ENCODE results near the gene OTUD4. TPM values are rescaled to one million over a fixed set of nuclear protein-coding genes. Genes with fewer than 3 reads are reported as not detected.
A peak's percentile ranks its signal among the peaks of the same experiment; 100 is the strongest.
"Not testable (repeated sequence)": the region's sequence is repeated elsewhere in the genome, so short reads cannot be mapped to it uniquely, and the experiment has no call there.

OTUD4 gene, protein sequence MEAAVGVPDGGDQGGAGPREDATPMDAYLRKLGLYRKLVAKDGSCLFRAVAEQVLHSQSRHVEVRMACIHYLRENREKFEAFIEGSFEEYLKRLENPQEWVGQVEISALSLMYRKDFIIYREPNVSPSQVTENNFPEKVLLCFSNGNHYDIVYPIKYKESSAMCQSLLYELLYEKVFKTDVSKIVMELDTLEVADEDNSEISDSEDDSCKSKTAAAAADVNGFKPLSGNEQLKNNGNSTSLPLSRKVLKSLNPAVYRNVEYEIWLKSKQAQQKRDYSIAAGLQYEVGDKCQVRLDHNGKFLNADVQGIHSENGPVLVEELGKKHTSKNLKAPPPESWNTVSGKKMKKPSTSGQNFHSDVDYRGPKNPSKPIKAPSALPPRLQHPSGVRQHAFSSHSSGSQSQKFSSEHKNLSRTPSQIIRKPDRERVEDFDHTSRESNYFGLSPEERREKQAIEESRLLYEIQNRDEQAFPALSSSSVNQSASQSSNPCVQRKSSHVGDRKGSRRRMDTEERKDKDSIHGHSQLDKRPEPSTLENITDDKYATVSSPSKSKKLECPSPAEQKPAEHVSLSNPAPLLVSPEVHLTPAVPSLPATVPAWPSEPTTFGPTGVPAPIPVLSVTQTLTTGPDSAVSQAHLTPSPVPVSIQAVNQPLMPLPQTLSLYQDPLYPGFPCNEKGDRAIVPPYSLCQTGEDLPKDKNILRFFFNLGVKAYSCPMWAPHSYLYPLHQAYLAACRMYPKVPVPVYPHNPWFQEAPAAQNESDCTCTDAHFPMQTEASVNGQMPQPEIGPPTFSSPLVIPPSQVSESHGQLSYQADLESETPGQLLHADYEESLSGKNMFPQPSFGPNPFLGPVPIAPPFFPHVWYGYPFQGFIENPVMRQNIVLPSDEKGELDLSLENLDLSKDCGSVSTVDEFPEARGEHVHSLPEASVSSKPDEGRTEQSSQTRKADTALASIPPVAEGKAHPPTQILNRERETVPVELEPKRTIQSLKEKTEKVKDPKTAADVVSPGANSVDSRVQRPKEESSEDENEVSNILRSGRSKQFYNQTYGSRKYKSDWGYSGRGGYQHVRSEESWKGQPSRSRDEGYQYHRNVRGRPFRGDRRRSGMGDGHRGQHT
- total RNA-seq (10 to 100 TPM; 56.7 to 61.8 TPM), polyA plus RNA-seq (10 to 100 TPM; 14.7 to 17.9 (median 14.9) TPM), total RNA-seq (100 to 277 (median 122) reads per million in 6 experiments)

DNA sequence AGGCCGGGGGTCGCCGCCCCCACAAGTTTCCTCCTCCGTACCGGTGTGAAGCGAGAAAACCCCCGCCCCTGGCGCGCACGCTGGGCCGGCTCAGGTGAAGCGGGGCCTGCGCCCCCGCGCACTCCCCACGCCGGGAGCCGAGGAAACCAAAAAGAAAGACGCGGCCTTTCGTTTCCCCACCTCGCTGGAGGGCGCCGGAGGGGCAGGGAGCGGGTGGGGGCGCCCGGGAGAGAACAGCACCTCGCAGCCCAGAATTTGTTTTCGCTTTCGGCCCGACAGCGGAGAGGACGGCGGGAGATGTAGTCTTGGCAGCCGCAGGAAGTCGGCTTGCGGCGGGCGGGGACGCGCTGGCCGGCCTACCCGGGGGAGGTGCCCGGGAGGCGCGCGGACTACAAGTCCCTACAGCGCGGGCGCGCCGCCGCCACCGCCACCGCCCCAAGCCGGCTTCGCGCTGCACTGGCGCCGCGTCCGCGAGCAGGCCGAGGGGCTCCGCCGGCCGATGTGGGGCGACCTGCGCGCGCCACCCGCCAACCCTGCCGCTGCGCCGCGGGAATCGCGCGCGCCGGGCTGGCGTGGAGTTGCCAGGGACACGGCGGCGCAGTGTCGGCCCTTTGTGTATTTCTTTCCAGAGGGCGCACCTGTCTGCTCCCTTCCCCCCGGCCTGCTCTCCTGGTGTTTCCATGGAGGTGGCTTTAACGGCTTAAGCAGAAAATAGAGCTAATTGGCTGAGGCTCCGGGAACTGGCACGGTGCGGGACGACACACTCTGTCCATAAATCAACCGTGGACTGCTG is at the start of gene OTUD4:
Gene OTUD4 (minus strand): TSS at position 292 of the 793 bp plus-strand sequence. CDS start 616 bp downstream, outside the sequence.
- POLR2A ChIA-PET: interaction anchor here (0.6 to 4.0 kb wide), 6 partner anchors 64 to 1667 kb away, joined by 3 to 19 read pairs (median 5); partner anchors contain the start of genes ABCE1, ANAPC10, MMAA and SMARCA5
- H3K36me3 Mint-ChIP-seq: no peaks in the 10 kb centered on the region
- ATAC-seq (peak; percentile 80 to 84), DNase-seq (peak; percentile 92 to 97 (median 96))
- peak within 1 kb of the TSS; percentile 90 to 98 (median 97) for H3K27ac Mint-ChIP-seq
- peaks cover 0 to 2% (median 0%) of the 10 kb centered on the region in 5 donors for H3K27me3 Mint-ChIP-seq
- no peaks in the 10 kb centered on the region for H3K9me3 Mint-ChIP-seq
- peaks cover 16 to 47% (median 33%) of the 10 kb centered on the region in 4 donors for H3K4me1 Mint-ChIP-seq
- peak within 1 kb of the TSS; percentile 83 to 96 (median 92) for H3K4me3 Mint-ChIP-seq

DNA sequence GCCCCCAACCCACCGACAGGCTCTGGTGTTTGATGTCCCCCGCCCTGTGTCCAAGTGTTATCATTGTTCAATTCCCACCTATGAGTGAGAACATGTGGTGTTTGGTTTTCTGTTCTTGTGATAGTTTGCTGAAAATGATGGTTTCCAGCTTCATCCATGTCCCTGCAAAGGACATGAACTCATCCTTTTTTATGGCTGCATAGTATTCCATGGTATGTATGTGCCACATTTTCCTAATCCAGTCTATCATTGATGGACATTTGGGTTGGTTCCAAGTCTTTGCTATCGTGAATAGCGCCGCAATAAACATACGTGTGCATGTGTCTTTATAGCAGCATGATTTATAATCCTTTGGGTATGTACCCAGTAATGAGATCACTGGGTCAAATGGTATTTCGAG is 42.8 kb upstream of the OTUD4 start:
- H3K4me3 Mint-ChIP-seq, H3K9me3 Mint-ChIP-seq, H3K36me3 Mint-ChIP-seq, ATAC-seq, POLR2A ChIA-PET, H3K27ac Mint-ChIP-seq, H3K4me1 Mint-ChIP-seq, DNase-seq: not testable (repeated sequence)
- peaks cover 3 to 13% (median 10%) of the 10 kb centered on the region in 5 donors for H3K27me3 Mint-ChIP-seq

DNA sequence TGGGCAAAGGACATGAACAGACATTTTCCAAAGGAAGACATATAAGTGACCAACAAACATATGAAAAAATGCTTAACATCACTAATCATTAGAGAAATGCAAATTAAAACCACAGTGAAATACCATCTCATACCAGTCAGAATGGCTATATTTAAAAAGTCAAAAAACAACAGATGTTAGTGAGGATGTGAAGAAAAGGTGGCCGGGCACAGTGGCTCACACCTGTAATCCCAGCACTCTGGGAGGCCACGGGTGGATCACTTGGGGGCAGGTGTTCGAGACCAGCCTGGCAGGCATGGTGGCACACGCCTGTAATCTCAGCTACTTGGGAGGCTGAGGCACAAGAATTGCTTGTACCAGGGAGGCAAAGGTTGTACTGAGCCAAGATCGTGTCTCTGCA is 41.1 kb upstream of the OTUD4 start:
- H3K27ac Mint-ChIP-seq, H3K36me3 Mint-ChIP-seq, H3K4me1 Mint-ChIP-seq, H3K4me3 Mint-ChIP-seq, ATAC-seq, H3K9me3 Mint-ChIP-seq, H3K27me3 Mint-ChIP-seq, DNase-seq, POLR2A ChIA-PET: not testable (repeated sequence)

DNA sequence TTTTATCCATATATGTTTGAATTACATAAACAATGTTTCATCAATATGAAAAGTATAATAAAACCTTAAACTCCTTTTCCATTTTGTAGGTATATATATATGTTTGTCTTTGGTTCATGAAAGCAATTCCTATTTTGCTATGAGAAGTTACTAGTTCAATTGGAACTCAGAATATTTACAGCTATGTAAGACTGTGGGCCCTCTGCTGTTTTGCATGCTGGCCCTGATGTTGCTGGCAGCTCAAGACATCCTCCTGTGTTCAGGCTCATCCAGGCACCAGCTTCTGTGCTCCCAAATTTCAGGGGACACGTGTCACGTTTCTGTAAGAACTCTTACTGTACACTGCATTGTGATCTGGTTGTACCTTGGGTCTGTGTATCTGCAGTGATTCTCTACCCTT is 38.7 kb upstream of the OTUD4 start:
- Mint-ChIP-seq H3K27ac (no peak overlapping the region), H3K36me3 (no peaks in the 10 kb centered on the region)

DNA sequence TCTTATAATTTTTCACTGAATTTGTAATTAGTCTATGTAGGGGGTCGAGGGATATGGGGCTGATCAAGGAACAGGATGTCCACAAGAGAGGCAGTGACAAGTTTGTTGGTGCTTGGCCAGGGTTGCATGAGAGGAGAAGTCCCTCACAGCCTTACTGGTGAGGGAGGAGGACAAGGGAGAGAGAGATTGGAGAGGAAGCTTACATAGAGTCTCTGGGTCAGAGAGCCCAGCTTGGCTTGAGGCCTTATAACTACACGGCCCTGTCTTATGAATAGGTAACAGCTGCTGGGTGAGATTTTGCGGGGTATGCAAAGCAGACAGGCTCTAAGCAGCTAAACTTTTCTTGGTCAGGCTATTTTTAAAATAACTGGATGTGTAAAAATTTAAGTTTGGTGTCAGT is 37.9 kb upstream of the OTUD4 start:
- DNase-seq (no peak), ATAC-seq (no peak)
- no peak overlapping the region for H3K4me3 Mint-ChIP-seq
- H3K4me1 Mint-ChIP-seq: no peaks in the 10 kb centered on the region
- no peak overlapping the region for H3K27ac Mint-ChIP-seq
- H3K36me3 Mint-ChIP-seq: no peaks in the 10 kb centered on the region
- POLR2A ChIA-PET: no interaction called here
- peaks cover 0 to 9% (median 5%) of the 10 kb centered on the region in 5 donors for H3K27me3 Mint-ChIP-seq
- no peaks in the 10 kb centered on the region for H3K9me3 Mint-ChIP-seq

More for the DNA sequence above, 38.7 kb upstream of the OTUD4 start:
- peaks cover 0 to 5% (median 0%) of the 10 kb centered on the region in 9 donors for H3K9me3 Mint-ChIP-seq
- no peak overlapping the region for H3K4me3 Mint-ChIP-seq
- H3K27me3 Mint-ChIP-seq: peaks cover 0 to 9% (median 5%) of the 10 kb centered on the region in 5 donors
- POLR2A ChIA-PET: no interaction called here
- no peaks in the 10 kb centered on the region for H3K4me1 Mint-ChIP-seq
- DNase-seq (no peak), ATAC-seq (no peak)

DNA sequence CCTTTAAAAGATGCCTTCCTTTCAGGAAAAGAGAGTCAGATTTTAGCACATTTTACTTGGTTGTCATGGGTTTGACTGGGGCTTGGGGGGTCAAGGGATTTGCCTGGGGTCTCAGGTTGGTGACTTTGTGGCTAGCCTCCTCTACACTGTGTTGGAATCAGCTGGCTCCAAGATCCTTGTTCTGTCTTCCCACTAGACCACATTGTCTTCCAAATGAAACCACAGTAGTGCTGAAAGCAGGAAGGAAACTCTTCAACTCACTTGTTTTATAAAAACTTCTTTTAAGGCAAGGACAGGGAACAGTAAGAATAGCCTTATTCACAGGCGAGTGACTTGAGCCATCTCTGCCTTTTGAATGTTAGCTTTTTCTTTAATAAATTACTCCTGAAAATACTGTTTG is 37.0 kb upstream of the OTUD4 start:
- Mint-ChIP-seq H3K9me3 (no peaks in the 10 kb centered on the region), H3K4me3 (no peak overlapping the region), H3K27ac (no peak overlapping the region), H3K36me3 (no peaks in the 10 kb centered on the region), H3K4me1 (no peaks in the 10 kb centered on the region), H3K27me3 (peaks cover 0 to 9% (median 5%) of the 10 kb centered on the region in 5 donors)
- no peak for ATAC-seq
- POLR2A ChIA-PET: no interaction called here
- no peak for DNase-seq

DNA sequence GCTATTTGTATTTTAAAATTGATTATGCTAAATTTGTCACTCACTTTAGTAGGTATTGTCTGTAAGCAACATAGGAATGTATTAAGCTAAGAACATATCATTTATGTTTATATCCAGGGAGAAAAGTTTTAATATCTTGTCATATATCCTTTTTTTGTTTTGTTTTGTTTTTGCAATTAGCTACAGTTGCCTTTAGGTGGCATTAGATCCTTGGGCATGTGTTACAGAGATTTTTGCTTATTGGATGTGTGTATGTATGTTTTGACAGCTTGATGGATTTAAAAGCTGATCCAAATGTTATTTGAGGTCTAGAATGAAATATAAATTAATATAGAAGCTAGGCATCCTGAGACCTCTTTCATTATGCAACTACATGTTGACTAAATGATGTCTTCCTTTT is 36.1 kb upstream of the OTUD4 start:
- no peak for ATAC-seq
- Mint-ChIP-seq H3K9me3 (no peaks in the 10 kb centered on the region), H3K27me3 (peaks cover 0 to 8% (median 5%) of the 10 kb centered on the region in 5 donors), H3K36me3 (no peaks in the 10 kb centered on the region), H3K4me3 (no peak overlapping the region), H3K4me1 (no peaks in the 10 kb centered on the region), H3K27ac (no peak overlapping the region)
- POLR2A ChIA-PET: no interaction called here
- peak in 1 of 10 donors; percentile 3 for DNase-seq

DNA sequence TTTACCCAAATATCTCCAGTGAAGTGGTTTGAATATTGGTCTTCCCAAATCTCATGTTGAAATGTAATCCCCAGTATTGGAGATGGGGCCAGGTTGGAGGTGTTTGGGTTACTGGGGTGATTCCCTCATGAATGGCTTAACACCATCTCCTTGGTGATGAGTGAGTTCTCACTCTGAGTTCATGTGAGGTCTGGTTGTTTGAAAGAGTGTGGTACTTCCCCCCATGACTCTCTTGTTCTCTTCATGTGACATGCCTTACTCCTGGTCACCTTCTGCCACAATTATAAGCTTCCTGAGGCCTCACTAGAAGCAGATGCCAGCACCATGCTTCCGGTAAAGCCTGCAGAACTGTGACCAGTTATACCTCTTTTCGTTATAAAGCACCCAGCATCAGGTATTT is 32.9 kb upstream of the OTUD4 start:
- Mint-ChIP-seq H3K27me3 (peaks cover 0 to 4% (median 2%) of the 10 kb centered on the region in 5 donors), H3K27ac (no peak overlapping the region), H3K36me3 (no peaks in the 10 kb centered on the region), H3K4me3 (no peak overlapping the region), H3K9me3 (no peaks in the 10 kb centered on the region), H3K4me1 (no peaks in the 10 kb centered on the region)
- POLR2A ChIA-PET: no interaction called here
- DNase-seq (no peak), ATAC-seq (no peak)

DNA sequence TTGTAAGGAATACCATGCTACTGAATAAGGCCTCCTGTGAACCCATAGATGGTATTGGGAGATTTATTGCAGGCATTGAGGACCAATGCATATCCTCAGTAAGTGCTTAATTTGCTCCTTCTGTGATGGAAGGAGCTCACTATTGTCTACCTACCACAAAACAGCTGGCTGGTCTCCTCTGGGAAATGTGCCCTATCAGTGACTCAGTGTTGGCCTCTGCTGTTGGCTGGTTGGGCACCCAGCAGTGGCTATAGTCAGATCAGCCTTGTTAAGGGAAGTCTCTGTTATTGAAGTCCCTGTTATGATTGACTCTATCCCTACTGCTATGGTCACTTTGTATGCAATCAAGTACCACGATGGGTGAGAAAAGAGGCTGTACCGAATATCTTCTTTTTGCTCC is 27.5 kb upstream of the OTUD4 start:
- Mint-ChIP-seq H3K27me3 (peaks cover 0 to 1% (median 0%) of the 10 kb centered on the region in 5 donors), H3K9me3 (no peaks in the 10 kb centered on the region), H3K36me3 (no peaks in the 10 kb centered on the region), H3K27ac (no peak overlapping the region), H3K4me3 (no peak overlapping the region), H3K4me1 (no peaks in the 10 kb centered on the region)
- no peak for DNase-seq
- ATAC-seq: no peak
- POLR2A ChIA-PET: no interaction called here

DNA sequence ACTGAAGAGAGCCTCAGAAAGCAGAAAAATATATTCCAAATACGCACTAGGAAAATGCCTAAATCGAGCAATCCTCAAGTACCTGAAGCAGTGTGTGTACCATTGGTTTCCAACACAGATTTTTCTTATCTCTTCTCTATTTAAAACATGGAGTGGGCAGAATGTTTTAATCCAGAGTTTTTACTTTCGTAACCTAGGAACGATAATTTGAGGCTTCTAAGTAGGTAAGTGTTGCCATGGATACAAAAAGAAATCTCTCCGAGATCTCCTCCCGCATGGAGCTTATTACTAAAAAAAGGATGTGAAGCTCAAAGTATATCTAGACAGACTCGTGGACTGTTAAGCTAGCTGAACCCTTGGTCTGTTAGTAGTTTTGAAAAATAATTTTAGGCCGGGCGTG is 23.0 kb upstream of the OTUD4 start:
- H3K9me3 Mint-ChIP-seq: no peaks in the 10 kb centered on the region
- H3K27ac Mint-ChIP-seq: no peak overlapping the region
- ATAC-seq (no peak), DNase-seq (no peak)
- POLR2A ChIA-PET: no interaction called here
- no peak overlapping the region for H3K4me3 Mint-ChIP-seq
- H3K36me3 Mint-ChIP-seq: no peaks in the 10 kb centered on the region
- H3K4me1 Mint-ChIP-seq: no peaks in the 10 kb centered on the region
- H3K27me3 Mint-ChIP-seq: peaks cover 5 to 19% (median 10%) of the 10 kb centered on the region in 5 donors

DNA sequence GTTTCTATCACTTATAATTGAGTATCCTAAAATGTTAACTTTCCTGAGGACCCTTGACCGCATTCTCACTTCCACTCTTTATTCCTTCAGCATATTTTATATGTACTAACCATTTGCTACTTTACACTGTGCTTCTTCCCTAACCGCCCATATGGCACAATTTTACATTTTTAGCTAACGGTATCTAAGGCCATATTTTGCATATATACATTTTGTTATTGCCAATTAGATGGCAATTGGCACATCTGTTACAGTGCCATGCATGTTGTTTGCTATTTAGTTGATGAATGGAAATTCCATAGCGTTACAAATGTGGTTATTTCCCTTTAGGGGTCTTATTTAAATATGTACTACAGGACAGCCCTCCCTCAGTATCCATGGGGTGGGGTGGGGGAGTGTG is 20.0 kb upstream of the OTUD4 start:
- DNase-seq (no peak), ATAC-seq (no peak)
- no peaks in the 10 kb centered on the region for H3K9me3 Mint-ChIP-seq
- H3K4me3 Mint-ChIP-seq: no peak overlapping the region
- POLR2A ChIA-PET: no interaction called here
- H3K4me1 Mint-ChIP-seq: peaks cover 0 to 5% (median under 1%) of the 10 kb centered on the region in 4 donors
- H3K36me3 Mint-ChIP-seq: peaks cover 0 to 4% (median 0%) of the 10 kb centered on the region in 3 donors
- peak overlapping the region in 1 of 10 donors; percentile 7 for H3K27ac Mint-ChIP-seq
- H3K27me3 Mint-ChIP-seq: peaks cover 13 to 43% (median 18%) of the 10 kb centered on the region in 5 donors

Data from naive thymus-derived CD8-positive, alpha-beta T cell (primary cell).